HuH-7.5 (cell line): ENCODE data around the gene ZNF479.
"Not testable (repeated sequence)": the region's sequence is repeated elsewhere in the genome, so short reads cannot be mapped to it uniquely, and the experiment has no call there.

Experiments
- DNase-seq: peaks from one replicate; pipeline ENCODE4 v3.0.0; 2011; ENCODE audit warnings: low spot score

The ZNF479 gene

GRCh38 chr7:57132336-57132735, at the start of gene ZNF479:
Gene ZNF479 (minus strand): TSS chr7:57132436. CDS start chr7:57132324, 112 bp downstream.
- not testable (repeated sequence) for DNase-seq

- DNase-seq = no peak
Observed at GRCh38 chr7:57182031-57182430, 49.8 kb upstream of the ZNF479 start.

GRCh38 chr7:57181281-57181680, 49.0 kb upstream of the ZNF479 start:
- DNase-seq = no peak

GRCh38 chr7:57179776-57180415, 47.7 kb upstream of the ZNF479 start:
- no peak for DNase-seq

- no peak for DNase-seq
Observed at GRCh38 chr7:57178768-57179139, 46.5 kb upstream of the ZNF479 start.

- DNase-seq = no peak
Observed at GRCh38 chr7:57177856-57178767, 45.9 kb upstream of the ZNF479 start.

- no peak for DNase-seq
Observed at GRCh38 chr7:57176928-57177635, 44.8 kb upstream of the ZNF479 start.

- no peak for DNase-seq
Observed at GRCh38 chr7:57165285-57165899, 33.2 kb upstream of the ZNF479 start.

- not testable (repeated sequence) for DNase-seq
Observed at GRCh38 chr7:57120123-57120784, 12.0 kb downstream of the ZNF479 start.
